Epidermal melanocyte (primary cell): Measurements from ENCODE around the gene REG4.
"Not testable (repeated sequence)": the region's sequence is repeated elsewhere in the genome, so short reads cannot be mapped to it uniquely, and the experiment has no call there.

Experiments used
- DNase-seq: peaks from one replicate; pipeline ENCODE4 v3.0.0; 2011; ENCODE audit warnings: low spot score; ENCODE audit not compliant: insufficient read length

Gene REG4

GRCh38 chr1:119811387-119811786 is at the start of gene REG4:
REG4 (minus strand) TSS chr1:119811460; CDS start chr1:119808769, 2,691 bp downstream.
- no peak for DNase-seq

GRCh38 chr1:119859647-119860046 is 48.4 kb upstream of the REG4 start:
- no peak for DNase-seq

- not testable (repeated sequence) for DNase-seq
Measured at GRCh38 chr1:119858556-119859214, 47.4 kb upstream of the REG4 start.

- DNase-seq, result no peak
Measured at GRCh38 chr1:119858126-119858525, 46.9 kb upstream of the REG4 start.

- no peak for DNase-seq
Measured at GRCh38 chr1:119853155-119853554, 41.9 kb upstream of the REG4 start.

- not testable (repeated sequence) for DNase-seq
Measured at GRCh38 chr1:119844206-119844605, 32.9 kb upstream of the REG4 start.

GRCh38 chr1:119841306-119841705 is 30.0 kb upstream of the REG4 start:
- DNase-seq, result no peak

GRCh38 chr1:119840745-119841144 is 29.5 kb upstream of the REG4 start:
- DNase-seq, result no peak

- DNase-seq, result no peak
Measured at GRCh38 chr1:119838236-119838635, 27.0 kb upstream of the REG4 start.

- no peak for DNase-seq
Measured at GRCh38 chr1:119834990-119835389, 23.7 kb upstream of the REG4 start.

GRCh38 chr1:119831027-119831426 is 19.8 kb upstream of the REG4 start:
- no peak for DNase-seq

GRCh38 chr1:119829625-119830024 is 18.4 kb upstream of the REG4 start:
- no peak for DNase-seq

- not testable (repeated sequence) for DNase-seq
Measured at GRCh38 chr1:119829006-119829405, 17.7 kb upstream of the REG4 start.

GRCh38 chr1:119828266-119828665 is 17.0 kb upstream of the REG4 start:
- no peak for DNase-seq

- DNase-seq, result no peak
Measured at GRCh38 chr1:119827010-119827409, 15.8 kb upstream of the REG4 start.

- no peak for DNase-seq
Measured at GRCh38 chr1:119822406-119822805, 11.1 kb upstream of the REG4 start.

GRCh38 chr1:119818181-119818580 is 6.9 kb upstream of the REG4 start:
- DNase-seq, result no peak

- no peak for DNase-seq
Measured at GRCh38 chr1:119816407-119816806, 5.1 kb upstream of the REG4 start.

- no peak for DNase-seq
Measured at GRCh38 chr1:119815928-119816327, 4.7 kb upstream of the REG4 start.

GRCh38 chr1:119815361-119815760 is 4.1 kb upstream of the REG4 start:
- DNase-seq, result no peak

GRCh38 chr1:119814288-119814687 is 3.0 kb upstream of the REG4 start:
- no peak for DNase-seq

- DNase-seq, result no peak
Measured at GRCh38 chr1:119811985-119812557, 811 bp upstream of the REG4 start.

GRCh38 chr1:119808972-119809550 is 2.2 kb downstream of the REG4 start:
- DNase-seq, result peak; percentile 55
